H1 (cell line): ENCODE measurements around the gene UBE2J1.
"Not testable (repeated sequence)": the region's sequence is repeated elsewhere in the genome, so short reads cannot be mapped to it uniquely, and the experiment has no call there.

Experiments
- CREB1 ChIP-seq: IDR thresholded peaks from 2 replicates; pipeline ENCODE4 v1.6.1; 2012; ENCODE audit warnings: inconsistent platforms
- GABPA ChIP-seq: IDR thresholded peaks from 2 replicates; pipeline ENCODE4 v1.6.1; 2011; ENCODE audit warnings: mild to moderate bottlenecking, low read length, moderate library complexity, borderline replicate concordance; ENCODE audit not compliant: insufficient read depth
- TBP ChIP-seq: IDR thresholded peaks from 2 replicates; pipeline ENCODE4 v1.6.1; 2011; ENCODE audit warnings: low read depth, low read length, improper control_type of control experiment
- YY1 ChIP-seq: IDR thresholded peaks from 2 replicates; pipeline ENCODE4 v1.6.1; 2011; ENCODE audit warnings: low read depth, mild to moderate bottlenecking, low read length
- TF ChIP-seq, protein P1 (sequence below), 3 experiments: IDR thresholded peaks; 1 replicate in 2 of 3; 2 replicates in 1 of 3; pipeline versions ENCODE4 v1.5.1 to v1.6.1; 2011; ENCODE audit warnings: low read length in 3 of 3, mild to moderate bottlenecking in 3 of 3, inconsistent platforms in 2 of 3, low read depth in 1 of 3, moderate library complexity in 1 of 3; ENCODE audit not compliant: insufficient read depth in 1 of 3; ENCODE audit errors: control extremely low read depth in 1 of 3
- TF ChIP-seq, protein P2 (sequence below): IDR thresholded peaks from 2 replicates; pipeline ENCODE4 v1.6.1; 2012; ENCODE audit warnings: inconsistent platforms

- not testable (repeated sequence) for TF ChIP-seq TBP, YY1, GABPA, CREB1
- TF ChIP-seq, protein P1, sequence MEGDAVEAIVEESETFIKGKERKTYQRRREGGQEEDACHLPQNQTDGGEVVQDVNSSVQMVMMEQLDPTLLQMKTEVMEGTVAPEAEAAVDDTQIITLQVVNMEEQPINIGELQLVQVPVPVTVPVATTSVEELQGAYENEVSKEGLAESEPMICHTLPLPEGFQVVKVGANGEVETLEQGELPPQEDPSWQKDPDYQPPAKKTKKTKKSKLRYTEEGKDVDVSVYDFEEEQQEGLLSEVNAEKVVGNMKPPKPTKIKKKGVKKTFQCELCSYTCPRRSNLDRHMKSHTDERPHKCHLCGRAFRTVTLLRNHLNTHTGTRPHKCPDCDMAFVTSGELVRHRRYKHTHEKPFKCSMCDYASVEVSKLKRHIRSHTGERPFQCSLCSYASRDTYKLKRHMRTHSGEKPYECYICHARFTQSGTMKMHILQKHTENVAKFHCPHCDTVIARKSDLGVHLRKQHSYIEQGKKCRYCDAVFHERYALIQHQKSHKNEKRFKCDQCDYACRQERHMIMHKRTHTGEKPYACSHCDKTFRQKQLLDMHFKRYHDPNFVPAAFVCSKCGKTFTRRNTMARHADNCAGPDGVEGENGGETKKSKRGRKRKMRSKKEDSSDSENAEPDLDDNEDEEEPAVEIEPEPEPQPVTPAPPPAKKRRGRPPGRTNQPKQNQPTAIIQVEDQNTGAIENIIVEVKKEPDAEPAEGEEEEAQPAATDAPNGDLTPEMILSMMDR (IDR thresholded peaks at IDR 0.05; ENCODE audit: control extremely low read depth in 1 of 3, insufficient read depth in 1 of 3, low read depth in 1 of 3, low read length in 3 of 3): not testable (repeated sequence)
- TF ChIP-seq, protein P2, sequence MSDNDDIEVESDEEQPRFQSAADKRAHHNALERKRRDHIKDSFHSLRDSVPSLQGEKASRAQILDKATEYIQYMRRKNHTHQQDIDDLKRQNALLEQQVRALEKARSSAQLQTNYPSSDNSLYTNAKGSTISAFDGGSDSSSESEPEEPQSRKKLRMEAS: not testable (repeated sequence)
Observed at GRCh38 chr6:89304517-89304916, 48.0 kb downstream of the UBE2J1 start.
